Suprapubic skin (tissue), 3 donors: ENCODE results near the gene EYS.

Experiments used
- EP300 ChIP-seq: sonication (generic); formaldehyde crosslinking; IDR thresholded peaks from one replicate; pipeline ENCODE4 v1.6.1; 2017; ENCODE audit warnings: antibody characterized with exemption
- POLR2A ChIP-seq, 2 donors: fragments of 450-650 bp; IDR thresholded peaks; one replicate each; pipeline ENCODE4 v1.6.1; 2017; ENCODE audit warnings: antibody characterized with exemption in 2 of 2, mild to moderate bottlenecking in 2 of 2, moderate library complexity in 2 of 2
- TF ChIP-seq, protein P1 (sequence below), 2 donors: fragments of 200-600 bp in 1 of 2; fragments of 450-650 bp in 1 of 2; sonication (generic) in 1 of 2; IDR thresholded peaks; one replicate each; pipeline ENCODE4 v1.5.1; 2016 to 2019; ENCODE audit warnings: antibody characterized with exemption in 2 of 2, mild to moderate bottlenecking in 1 of 2, moderate library complexity in 1 of 2

- TF ChIP-seq, protein P1, sequence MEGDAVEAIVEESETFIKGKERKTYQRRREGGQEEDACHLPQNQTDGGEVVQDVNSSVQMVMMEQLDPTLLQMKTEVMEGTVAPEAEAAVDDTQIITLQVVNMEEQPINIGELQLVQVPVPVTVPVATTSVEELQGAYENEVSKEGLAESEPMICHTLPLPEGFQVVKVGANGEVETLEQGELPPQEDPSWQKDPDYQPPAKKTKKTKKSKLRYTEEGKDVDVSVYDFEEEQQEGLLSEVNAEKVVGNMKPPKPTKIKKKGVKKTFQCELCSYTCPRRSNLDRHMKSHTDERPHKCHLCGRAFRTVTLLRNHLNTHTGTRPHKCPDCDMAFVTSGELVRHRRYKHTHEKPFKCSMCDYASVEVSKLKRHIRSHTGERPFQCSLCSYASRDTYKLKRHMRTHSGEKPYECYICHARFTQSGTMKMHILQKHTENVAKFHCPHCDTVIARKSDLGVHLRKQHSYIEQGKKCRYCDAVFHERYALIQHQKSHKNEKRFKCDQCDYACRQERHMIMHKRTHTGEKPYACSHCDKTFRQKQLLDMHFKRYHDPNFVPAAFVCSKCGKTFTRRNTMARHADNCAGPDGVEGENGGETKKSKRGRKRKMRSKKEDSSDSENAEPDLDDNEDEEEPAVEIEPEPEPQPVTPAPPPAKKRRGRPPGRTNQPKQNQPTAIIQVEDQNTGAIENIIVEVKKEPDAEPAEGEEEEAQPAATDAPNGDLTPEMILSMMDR (IDR thresholded peaks at IDR 0.05) = no peak
- TF ChIP-seq EP300 (no peak), POLR2A (IDR thresholded peaks at IDR 0.05) (no peak)
Measured at GRCh38 chr6:64293298-64293697, 1413.7 kb downstream of the EYS start.
